ENCODE measurements around the gene ACE2. TPM values are rescaled to one million over a fixed set of nuclear protein-coding genes. Genes with fewer than 3 reads are reported as not detected.

The ACE2 gene
- total RNA-seq, 1 experiment from 2014 or later: not detected

DNA sequence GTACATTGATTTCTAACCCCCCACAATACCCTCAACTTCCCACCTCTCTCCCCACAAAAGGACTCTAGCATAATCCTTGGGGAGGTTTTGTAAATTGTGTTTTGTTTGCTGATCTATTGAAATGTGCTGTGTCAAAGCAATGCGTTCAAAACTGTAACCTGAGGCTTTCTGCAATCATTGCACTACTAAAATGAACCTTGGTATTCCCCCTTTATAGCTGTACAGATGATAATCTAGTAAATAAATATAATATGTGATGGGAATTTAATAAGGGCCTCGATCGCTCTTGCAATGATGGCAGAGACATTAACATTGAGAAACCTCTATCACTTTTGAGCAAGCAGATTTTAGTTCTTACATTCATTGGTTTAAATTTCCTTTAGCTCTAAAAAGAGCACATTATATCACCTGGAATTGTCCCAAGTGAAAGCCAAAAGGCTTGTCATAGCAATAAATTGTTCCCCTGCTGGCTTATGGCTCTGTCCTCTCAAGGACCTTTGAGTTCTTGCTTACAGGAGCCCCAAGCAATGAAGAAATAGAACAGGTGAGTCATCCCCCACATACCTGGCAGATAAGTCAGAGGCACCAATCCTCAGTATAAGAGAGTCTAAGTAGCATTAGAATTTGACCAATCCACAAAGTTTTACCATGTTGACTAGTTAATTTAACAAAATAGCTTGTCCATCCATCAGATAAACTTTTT is 18.4 kb upstream of the ACE2 start:
- no peak overlapping the region for H3K23ac ChIP-seq (ENCODE audit: insufficient read length, low read depth, low read length)
- no peaks in the 10 kb centered on the region for H3K27me3 Mint-ChIP-seq (ENCODE audit: low read depth)
- H3K27ac Mint-ChIP-seq: peak overlapping the region in 1 of 3 experiments; percentile 6; a peak in 1 of 7 replicates
- H3K4me3 Mint-ChIP-seq: no peak overlapping the region
- H3K4ac ChIP-seq (ENCODE audit: low read depth, low read length): no peak overlapping the region
- no peak overlapping the region for H2BK120ac ChIP-seq (ENCODE audit: low read depth, low read length, poor library complexity, severe bottlenecking)
- no peaks in the 10 kb centered on the region for H3K23me2 ChIP-seq (ENCODE audit: insufficient read length, low read depth, low read length, poor library complexity, severe bottlenecking)
- no peaks in the 10 kb centered on the region for H3K4me1 ChIP-seq (ENCODE audit: insufficient read depth, low read length)
- H3K4me1 Mint-ChIP-seq: peaks cover 0 to 8% of the 10 kb centered on the region in 2 experiments; a peak in 1 of 4 replicates
- H3K9ac ChIP-seq (ENCODE audit: extremely low read depth, insufficient read length, low read length): no peak overlapping the region
- H3K56ac ChIP-seq (ENCODE audit: insufficient read length, low read depth, low read length): no peak overlapping the region
- H3K18ac ChIP-seq (ENCODE audit: insufficient read length, low read depth, low read length): no peak overlapping the region
- H4K5ac ChIP-seq (ENCODE audit: insufficient read length, low read depth, low read length): no peak overlapping the region
- no peak overlapping the region for H2AK5ac ChIP-seq (ENCODE audit: insufficient read length, low read length)
- no peak overlapping the region for H3K27ac ChIP-seq (ENCODE audit: insufficient read length, low read depth, low read length)
- no peaks in the 10 kb centered on the region for H3K27me3 ChIP-seq (ENCODE audit: insufficient read depth, low read length)
- no peaks in the 10 kb centered on the region for H3K79me2 ChIP-seq (ENCODE audit: insufficient read depth, low read length)
- no peaks in the 10 kb centered on the region for H3K9me3 ChIP-seq (ENCODE audit: control insufficient read depth, low read depth, low read length)
- no peak for DNase-seq
- H3K4me2 ChIP-seq (ENCODE audit: insufficient read depth, insufficient read length, low read length): no peak overlapping the region
- H4K91ac ChIP-seq (ENCODE audit: insufficient read length, low read depth, low read length): no peak overlapping the region
- TF ChIP-seq CTCF (conservative IDR thresholded peaks at IDR 0.05): no peak
- H3K9me3 Mint-ChIP-seq: no peaks in the 10 kb centered on the region
- no peak overlapping the region for H4K8ac ChIP-seq (replicated peaks; ENCODE audit: insufficient read length, low read depth, low read length)
- H4K20me1 ChIP-seq (ENCODE audit: control insufficient read depth, insufficient read depth, insufficient read length): no peaks in the 10 kb centered on the region
- H3T11ph ChIP-seq (ENCODE audit: low read length): no peak overlapping the region
- no peak overlapping the region for H2BK15ac ChIP-seq (ENCODE audit: low read depth, low read length)
- H2AFZ ChIP-seq (ENCODE audit: low read length): no peak overlapping the region
- no peaks in the 10 kb centered on the region for H3K79me1 ChIP-seq (ENCODE audit: insufficient read depth, low read depth, low read length, poor library complexity, severe bottlenecking)
- H2BK20ac ChIP-seq (ENCODE audit: low read depth, low read length, poor library complexity, severe bottlenecking): no peak overlapping the region
- no peaks in the 10 kb centered on the region for H3K36me3 Mint-ChIP-seq (ENCODE audit: insufficient read depth in 1 of 3, low read depth in 3 of 3)
- no peak overlapping the region for H2BK12ac ChIP-seq (ENCODE audit: insufficient read length, low read depth, low read length)
- H3K14ac ChIP-seq (ENCODE audit: insufficient read depth, low read length): no peak overlapping the region
- H2BK5ac ChIP-seq (ENCODE audit: insufficient read length, low read length): no peak overlapping the region
- no CpG with 5 or more reads among the region's 3 CpGs for WGBS (ENCODE audit: extremely low coverage, insufficient read length, low lambda C conversion rate)

All from H9 (cell line).